ENCODE measurements around the gene PHKG1.

- no peak for TF ChIP-seq GABPA (IDR thresholded peaks at IDR 0.05; ENCODE audit: low read depth)
- no peak for TF ChIP-seq CTCF (IDR thresholded peaks at IDR 0.05; ENCODE audit: insufficient read depth, low read length)
These were observed 41.8 kb downstream of the PHKG1 start for GRCh38 chr7:56051053-56051338.
